ENCODE data around the gene XPR1. TPM values are rescaled to one million over a fixed set of nuclear protein-coding genes. Genes with fewer than 3 reads are reported as not detected.

The XPR1 gene
- total RNA-seq, 3 donors from 2014 or later, result 19.0 to 49.5 (median 35.7) TPM

- H3K27me3 ChIP-seq, result no peaks in the 10 kb centered on the region
- H3K4me3 ChIP-seq, result no peak overlapping the region
- TF ChIP-seq POLR2A (IDR thresholded peaks at IDR 0.05) (no peak), CTCF (IDR thresholded peaks at IDR 0.05) (no peak), POLR2AphosphoS5 (IDR thresholded peaks at IDR 0.05) (no peak)
- H3K4me1 ChIP-seq, result no peaks in the 10 kb centered on the region
- intact Hi-C loops (cut with DNase I; ENCODE audit: low total_unique reads), result no loop called here
- no peak for DNase-seq (ENCODE audit: low spot score in 2 of 2)
- no peak overlapping the region for H3K27ac ChIP-seq
- no peaks in the 10 kb centered on the region for H3K9me3 ChIP-seq
- no peaks in the 10 kb centered on the region for H3K36me3 ChIP-seq
Measured at GRCh38 chr1:180590889-180591288, 40.9 kb upstream of the XPR1 start.

GRCh38 chr1:180593382-180593781 is 38.4 kb upstream of the XPR1 start:
- H3K9me3 ChIP-seq, result no peaks in the 10 kb centered on the region
- H3K4me1 ChIP-seq, result no peaks in the 10 kb centered on the region
- DNase-seq (ENCODE audit: low spot score in 2 of 2), result no peak
- no peak for TF ChIP-seq CTCF (IDR thresholded peaks at IDR 0.05)
- no peak for TF ChIP-seq POLR2AphosphoS5 (IDR thresholded peaks at IDR 0.05)
- no peak for TF ChIP-seq POLR2A (IDR thresholded peaks at IDR 0.05)
- H3K27me3 ChIP-seq, result no peaks in the 10 kb centered on the region
- H3K27ac ChIP-seq, result no peak overlapping the region
- H3K4me3 ChIP-seq, result no peak overlapping the region
- no peaks in the 10 kb centered on the region for H3K36me3 ChIP-seq
- intact Hi-C loops (cut with DNase I; ENCODE audit: low total_unique reads), result no loop called here

- no peaks in the 10 kb centered on the region for H3K27me3 ChIP-seq
- no peak overlapping the region for H3K27ac ChIP-seq
- H3K9me3 ChIP-seq, result no peaks in the 10 kb centered on the region
- H3K36me3 ChIP-seq, result no peaks in the 10 kb centered on the region
- no peak for TF ChIP-seq POLR2A (IDR thresholded peaks at IDR 0.05)
- TF ChIP-seq POLR2AphosphoS5 (IDR thresholded peaks at IDR 0.05), result no peak
- TF ChIP-seq CTCF (IDR thresholded peaks at IDR 0.05), result no peak
- no peak overlapping the region for H3K4me3 ChIP-seq
- DNase-seq (ENCODE audit: low spot score in 2 of 2), result no peak
- intact Hi-C loops (cut with DNase I; ENCODE audit: low total_unique reads), result no loop called here
- no peaks in the 10 kb centered on the region for H3K4me1 ChIP-seq
Measured at GRCh38 chr1:180594723-180595122, 37.1 kb upstream of the XPR1 start.

GRCh38 chr1:180595966-180596365 is 35.9 kb upstream of the XPR1 start:
- TF ChIP-seq POLR2AphosphoS5 (IDR thresholded peaks at IDR 0.05) (no peak), CTCF (IDR thresholded peaks at IDR 0.05) (no peak), POLR2A (IDR thresholded peaks at IDR 0.05) (no peak)
- no peaks in the 10 kb centered on the region for H3K36me3 ChIP-seq

GRCh38 chr1:180597520-180597919 is 34.3 kb upstream of the XPR1 start:
- DNase-seq (ENCODE audit: low spot score in 2 of 2), result no peak
- Histone ChIP-seq H3K27ac (no peak overlapping the region), H3K4me3 (no peak overlapping the region), H3K9me3 (no peaks in the 10 kb centered on the region), H3K4me1 (no peaks in the 10 kb centered on the region), H3K36me3 (no peaks in the 10 kb centered on the region), H3K27me3 (no peaks in the 10 kb centered on the region)
- intact Hi-C loops (cut with DNase I; ENCODE audit: low total_unique reads), result no loop called here
- TF ChIP-seq CTCF (IDR thresholded peaks at IDR 0.05) (no peak), POLR2A (IDR thresholded peaks at IDR 0.05) (no peak), POLR2AphosphoS5 (IDR thresholded peaks at IDR 0.05) (no peak)

More at GRCh38 chr1:180595966-180596365, 35.9 kb upstream of the XPR1 start:
- no peaks in the 10 kb centered on the region for H3K27me3 ChIP-seq
- H3K9me3 ChIP-seq, result no peaks in the 10 kb centered on the region
- no peak overlapping the region for H3K27ac ChIP-seq
- intact Hi-C loops (cut with DNase I; ENCODE audit: low total_unique reads), result no loop called here
- DNase-seq (ENCODE audit: low spot score in 2 of 2), result no peak
- H3K4me3 ChIP-seq, result no peak overlapping the region
- H3K4me1 ChIP-seq, result no peaks in the 10 kb centered on the region
